Measurements from ENCODE around the gene SOX3. TPM values are rescaled to one million over a fixed set of nuclear protein-coding genes. Genes with fewer than 3 reads are reported as not detected.

The SOX3 gene
- polyA plus RNA-seq, 3 donors = not detected

DNA sequence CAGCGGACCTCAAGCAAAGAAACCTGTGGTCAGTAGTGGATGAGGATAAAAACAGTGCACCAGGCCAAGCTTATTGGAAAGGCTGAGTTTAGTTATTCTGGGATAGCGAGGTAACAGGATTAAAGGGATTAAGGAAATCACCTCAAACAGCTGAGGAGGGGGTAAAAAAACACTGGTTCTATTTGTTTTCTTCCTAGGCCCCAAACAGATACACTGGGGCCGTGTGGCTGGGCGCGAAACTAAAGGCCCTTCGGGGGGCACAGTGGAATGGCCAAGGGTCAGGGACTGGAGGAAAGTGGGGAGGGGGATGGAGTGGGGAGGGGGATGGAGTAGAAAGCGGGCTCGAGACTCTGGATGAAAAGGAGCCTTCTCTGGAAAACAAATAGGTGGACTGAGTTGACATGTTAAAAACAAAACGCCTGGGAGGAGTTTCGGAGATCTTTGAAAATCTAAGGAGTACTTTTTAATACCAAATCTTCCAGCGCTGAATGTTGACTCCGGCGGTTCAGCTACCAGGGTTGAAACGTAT, 2.9 kb downstream of the SOX3 start:
- no peak overlapping the region for H3K27ac ChIP-seq (ENCODE audit: low read depth, low read length)
- 12 to 31% (median 13%) methylated on average over 14 of the region's 14 CpGs for WGBS, 3 donors

DNA sequence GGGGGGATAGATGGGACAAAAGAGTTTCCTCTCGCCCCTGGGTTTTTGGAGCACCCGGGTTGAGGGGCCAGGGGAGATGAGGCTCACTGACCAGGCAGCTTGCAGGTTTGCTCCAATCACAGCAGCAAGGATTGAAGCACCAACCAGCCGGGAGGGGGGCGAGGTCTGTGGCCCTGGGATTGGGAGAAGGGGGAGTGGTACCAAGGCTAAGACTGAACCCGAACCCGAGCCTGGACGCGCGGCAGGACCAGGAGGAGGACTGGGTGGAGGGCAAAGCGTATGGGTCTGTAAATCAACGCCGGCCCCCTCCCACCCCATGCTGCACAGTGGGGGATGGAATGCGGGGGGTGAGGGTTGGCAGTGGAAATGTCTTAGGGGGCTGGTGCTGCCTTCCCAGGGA, 3.5 kb downstream of the SOX3 start:
- H3K27ac ChIP-seq (ENCODE audit: low read depth, low read length) = no peak overlapping the region
- WGBS, 3 donors = 4 to 29% (median 7%) methylated on average over 12 to 13 of the region's 13 CpGs

DNA sequence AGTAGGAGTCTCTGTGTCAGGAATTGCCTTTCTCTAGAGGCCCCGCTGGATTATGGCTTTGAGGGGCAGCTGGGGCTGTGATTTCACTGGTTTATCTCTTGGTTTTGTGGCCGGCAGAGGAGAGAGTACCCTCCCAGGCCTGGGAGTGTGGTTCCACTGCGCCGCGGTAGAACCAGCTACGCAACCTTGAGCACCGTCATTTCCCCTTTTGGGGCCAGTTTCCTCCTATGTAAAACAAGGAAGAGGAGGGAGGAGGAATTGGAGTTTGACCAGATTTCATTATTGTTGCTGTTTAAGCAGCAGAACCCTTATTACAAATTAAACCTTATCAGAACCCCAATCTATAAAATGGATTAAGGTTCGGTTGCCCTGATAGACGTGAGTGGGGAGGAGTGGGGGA, 4.4 kb downstream of the SOX3 start:
- no peak overlapping the region for H3K27ac ChIP-seq (ENCODE audit: low read depth, low read length)
- 5 to 23% (median 6%) methylated on average over 9 of the region's 9 CpGs for WGBS, 3 donors

- 83 to 100% (median 89%) methylated on average over 1 of the region's 1 CpG for WGBS, 3 donors
- no peak overlapping the region for H3K27ac ChIP-seq (ENCODE audit: low read depth, low read length)
These were observed 9.1 kb downstream of the SOX3 start for GRCh38 chrX:140495739-140496138.

GRCh38 chrX:140492066-140492994, 12.5 kb downstream of the SOX3 start:
- 70 to 86% (median 77%) methylated on average over 4 of the region's 4 CpGs for WGBS, 3 donors
- no peak overlapping the region for H3K27ac ChIP-seq (ENCODE audit: low read depth, low read length)

DNA sequence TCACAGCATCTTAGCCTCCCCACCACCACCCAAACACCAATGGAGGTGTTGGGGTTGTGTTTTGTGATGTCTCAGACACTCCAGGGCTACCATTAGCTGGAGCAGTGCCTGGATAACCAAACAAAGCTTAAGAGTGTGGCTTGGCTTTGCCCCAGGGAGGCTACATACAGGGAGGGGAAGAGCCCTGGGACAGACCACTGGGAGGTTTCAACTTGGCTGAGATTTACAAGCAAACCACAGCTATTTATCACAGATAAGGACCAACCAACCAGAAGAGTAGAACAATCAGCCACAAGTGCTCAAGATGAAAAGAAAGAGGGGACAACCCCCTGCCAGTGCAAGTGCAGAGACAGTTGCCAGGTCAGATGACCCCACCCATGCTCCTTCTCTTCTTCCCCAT, 24.1 kb downstream of the SOX3 start:
- H3K27ac ChIP-seq (ENCODE audit: low read depth, low read length) = no peak overlapping the region

DNA sequence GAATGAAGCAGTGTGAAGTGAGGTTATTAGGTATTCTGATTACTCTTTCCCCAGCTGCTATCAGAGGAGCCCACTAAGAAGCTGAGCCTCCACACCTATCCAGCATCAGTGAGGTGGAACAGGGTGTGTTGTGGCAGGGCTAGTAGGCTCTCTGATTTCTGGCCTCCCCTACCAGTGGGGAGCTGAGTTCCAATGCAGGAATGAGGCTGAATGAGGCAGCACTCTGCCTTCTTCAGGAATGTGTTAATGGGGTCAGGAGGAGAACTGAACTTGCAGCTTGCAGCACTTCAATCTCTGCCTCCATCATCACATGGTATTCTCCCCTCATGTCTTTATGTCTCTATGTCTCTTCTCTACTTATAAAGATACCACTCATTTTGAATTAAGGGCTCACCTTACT, 26.9 kb downstream of the SOX3 start:
- H3K27ac ChIP-seq (ENCODE audit: low read depth, low read length) = no peak overlapping the region

GRCh38 chrX:140475025-140475424, 29.8 kb downstream of the SOX3 start:
- no peak overlapping the region for H3K27ac ChIP-seq (ENCODE audit: low read depth, low read length)

DNA sequence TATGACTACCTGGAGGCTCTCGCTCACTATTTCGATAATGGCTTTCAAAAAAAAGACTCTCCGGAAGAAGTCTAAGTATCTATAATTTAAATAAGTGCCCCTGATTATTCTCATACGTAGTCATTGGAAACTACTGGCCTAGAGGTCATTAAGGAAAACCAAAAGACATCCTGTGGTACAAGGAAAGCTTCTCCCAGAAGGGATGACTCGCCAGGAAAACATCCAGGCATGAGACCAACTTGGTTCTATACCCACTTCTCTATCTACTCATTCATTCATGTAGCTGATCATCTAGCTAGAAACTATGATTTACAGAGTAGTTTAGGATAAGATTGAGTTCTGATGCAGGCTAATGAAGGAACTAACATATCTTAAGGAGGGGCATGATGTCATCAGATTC, 37.7 kb downstream of the SOX3 start:
- 70 to 79% (median 73%) methylated on average over 5 of the region's 5 CpGs for WGBS, 3 donors
- no peak overlapping the region for H3K27ac ChIP-seq (ENCODE audit: low read depth, low read length)

Other genes with a start within 250 kb of the SOX3 start
- gene LINC00632, start 204.7 kb upstream of the SOX3 start, polyA plus RNA-seq = 10 to 100 TPM in 2 of 3 donors, 1 to 10 TPM in 1; 1.1 to 29.7 (median 17.0) TPM